ENCODE data around the gene ZNF37A. TPM values are rescaled to one million over a fixed set of nuclear protein-coding genes. Genes with fewer than 3 reads are reported as not detected.
"Not testable (repeated sequence)": the region's sequence is repeated elsewhere in the genome, so short reads cannot be mapped to it uniquely, and the experiment has no call there.

ZNF37A gene
- total RNA-seq, 4 donors from 2014 or later = 6.5 to 11.3 (median 9.6) TPM

GRCh38 chr10:38143587-38143986, 49.5 kb downstream of the ZNF37A start:
- no peak for DNase-seq (ENCODE audit: low spot score in 2 of 2)
- TF ChIP-seq CTCF (IDR thresholded peaks at IDR 0.05) (no peak), POLR2A (IDR thresholded peaks at IDR 0.05) (no peak)
- 88 to 89% methylated on average over 1 of the region's 1 CpG for WGBS, 2 donors
- H3K4me3 ChIP-seq (ENCODE audit: low read depth, poor library complexity, severe bottlenecking) = no peak overlapping the region
- intact Hi-C loops (cut with DNase I; ENCODE audit: low total_unique reads) = no loop called here

- DNase-seq (ENCODE audit: low spot score in 2 of 2) = no peak
- intact Hi-C loops (cut with DNase I; ENCODE audit: low total_unique reads) = no loop called here
- 89 to 92% methylated on average over 11 of the region's 11 CpGs for WGBS, 2 donors
- no peak overlapping the region for H3K4me3 ChIP-seq (ENCODE audit: low read depth, poor library complexity, severe bottlenecking)
- TF ChIP-seq CTCF (IDR thresholded peaks at IDR 0.05) (no peak), POLR2A (IDR thresholded peaks at IDR 0.05) (no peak)
Measured at GRCh38 chr10:38146579-38147333, 52.6 kb downstream of the ZNF37A start.

- intact Hi-C loops (cut with DNase I; ENCODE audit: low total_unique reads) = no loop called here
- no peak for DNase-seq (ENCODE audit: low spot score in 2 of 2)
- WGBS, 2 donors = 67 to 89% methylated on average over 1 of the region's 1 CpG
Measured at GRCh38 chr10:38147686-38148085, 53.5 kb downstream of the ZNF37A start.

GRCh38 chr10:38150891-38151463, 56.8 kb downstream of the ZNF37A start:
- WGBS, 2 donors = 80 to 85% methylated on average over 5 of the region's 5 CpGs
- intact Hi-C loops (cut with DNase I; ENCODE audit: low total_unique reads) = not testable (repeated sequence)

More at GRCh38 chr10:38147686-38148085, 53.5 kb downstream of the ZNF37A start:
- H3K4me3 ChIP-seq (ENCODE audit: low read depth, poor library complexity, severe bottlenecking) = no peak overlapping the region
- TF ChIP-seq CTCF (IDR thresholded peaks at IDR 0.05) (no peak), POLR2A (IDR thresholded peaks at IDR 0.05) (no peak)

GRCh38 chr10:38156416-38157269, 62.5 kb downstream of the ZNF37A start:
- 90 to 94% methylated on average over 29 to 30 of the region's 37 CpGs for WGBS, 2 donors
- no peak overlapping the region for H3K4me3 ChIP-seq (ENCODE audit: low read depth, poor library complexity, severe bottlenecking)
- intact Hi-C loops (cut with DNase I; ENCODE audit: low total_unique reads) = no loop called here
- TF ChIP-seq CTCF (IDR thresholded peaks at IDR 0.05) (no peak), POLR2A (IDR thresholded peaks at IDR 0.05) (no peak)
- no peak for DNase-seq (ENCODE audit: low spot score in 2 of 2)

More at GRCh38 chr10:38150891-38151463, 56.8 kb downstream of the ZNF37A start:
- H3K4me3 ChIP-seq (ENCODE audit: low read depth, poor library complexity, severe bottlenecking); DNase-seq (ENCODE audit: low spot score in 2 of 2): not testable (repeated sequence)

GRCh38 chr10:38157270-38157685, 63.1 kb downstream of the ZNF37A start:
- no peak overlapping the region for H3K4me3 ChIP-seq (ENCODE audit: low read depth, poor library complexity, severe bottlenecking)
- WGBS, 2 donors = 94 to 96% methylated on average over 10 of the region's 10 CpGs
- DNase-seq (ENCODE audit: low spot score in 2 of 2) = no peak
- intact Hi-C loops (cut with DNase I; ENCODE audit: low total_unique reads) = no loop called here
- no peak for TF ChIP-seq POLR2A (IDR thresholded peaks at IDR 0.05)
- no peak for TF ChIP-seq CTCF (IDR thresholded peaks at IDR 0.05)
